ENCODE data around the gene C17orf67. TPM values are rescaled to one million over a fixed set of nuclear protein-coding genes. Genes with fewer than 3 reads are reported as not detected.

Gene C17orf67
- total and polyA plus RNA-seq, 9 of the 15 experiments (the other 6 are each of a cell fraction or from before 2014, with no cell fraction given), result 0.07 to 1.7 (median 0.59) TPM

DNA sequence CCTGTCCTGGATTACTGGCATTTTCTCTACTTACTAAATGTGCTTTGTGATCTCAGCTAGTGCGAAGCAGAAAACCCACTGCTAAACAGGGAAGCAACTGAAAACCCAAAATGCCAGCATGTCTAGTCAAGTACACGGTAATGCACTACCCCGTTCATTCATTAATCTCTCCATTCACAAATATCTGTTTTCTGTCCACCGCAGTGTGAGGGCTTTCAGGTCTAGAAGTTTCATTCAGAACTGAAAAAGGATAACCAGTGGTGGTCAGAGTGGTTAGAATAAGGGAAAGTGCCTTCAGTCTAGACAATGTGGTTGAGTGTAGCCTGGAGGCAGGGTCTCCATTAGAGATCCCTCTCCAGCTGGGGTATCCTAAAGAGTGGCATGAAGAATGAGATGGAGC, 68.3 kb downstream of the C17orf67 start:
- no TSS peak for BruUV-seq (replicated peaks)
- no peak overlapping the region for H3K4me3 ChIP-seq
- no peaks in the 10 kb centered on the region for H3K9me1 ChIP-seq (ENCODE audit: control insufficient read depth, insufficient read depth, low read length)
- no peaks in the 10 kb centered on the region for H3K79me2 ChIP-seq (ENCODE audit: control insufficient read depth, insufficient read depth, low read length)
- no peak overlapping the region for H3K27ac ChIP-seq (ENCODE audit: extremely low read depth, low read depth, low read length)
- no peaks in the 10 kb centered on the region for H3K4me1 ChIP-seq (replicated peaks in 1 of 2; ENCODE audit: control insufficient read depth in 2 of 2, insufficient read depth in 2 of 2, low read length in 2 of 2)
- TF ChIP-seq PML (IDR thresholded peaks at IDR 0.05; ENCODE audit: low read length) (no peak), ZNF586 (CRISPR knock-in tag; conservative IDR thresholded peaks at IDR 0.05) (no peak), ELK1 (CRISPR knock-in tag; IDR thresholded peaks at IDR 0.05) (no peak)
- intact Hi-C loops (cut with micrococcal nuclease), result no loop called here
- ChIA-PET POLR2A (no interaction called here), CTCF (ENCODE audit: low intra/inter-chr PET ratio) (no interaction called here)
- no peaks in the 10 kb centered on the region for H3K9me3 ChIP-seq (replicated peaks; ENCODE audit: control insufficient read depth, insufficient read depth, low read depth, low read length)
- no peak for ATAC-seq
- H3K36me3 ChIP-seq (ENCODE audit: control insufficient read depth, insufficient read depth, low read length), result no peaks in the 10 kb centered on the region
- H3K9ac ChIP-seq (ENCODE audit: insufficient read depth in 1 of 2, low read depth in 2 of 2, low read length in 2 of 2), result no peak overlapping the region
- no peak for FAIRE-seq
- peaks cover 9 to 43% of the 10 kb centered on the region in 2 experiments; a peak in 4 of 5 replicates for H3K27me3 ChIP-seq (ENCODE audit: control insufficient read depth in 2 of 2, insufficient read depth in 2 of 2, low read length in 2 of 2)
- H2AFZ ChIP-seq (ENCODE audit: low read depth, low read length), result no peak overlapping the region
- no peaks in the 10 kb centered on the region; the same call in 1 of the 2 replicates for H4K20me1 ChIP-seq (replicated peaks; ENCODE audit: control insufficient read depth, insufficient read depth, low read length)
- DNase-seq (ENCODE audit: extremely low read depth in 1 of 4, low spot score in 3 of 4), result no peak
- H3K4me2 ChIP-seq (ENCODE audit: insufficient read depth, low read length), result no peak overlapping the region
- in situ Hi-C loops (cut with MboI), result no loop called here
- 0% methylated on average over 4 of the region's 4 CpGs for WGBS (ENCODE audit: insufficient coverage, low coverage, missing lambda C conversion rate)

DNA sequence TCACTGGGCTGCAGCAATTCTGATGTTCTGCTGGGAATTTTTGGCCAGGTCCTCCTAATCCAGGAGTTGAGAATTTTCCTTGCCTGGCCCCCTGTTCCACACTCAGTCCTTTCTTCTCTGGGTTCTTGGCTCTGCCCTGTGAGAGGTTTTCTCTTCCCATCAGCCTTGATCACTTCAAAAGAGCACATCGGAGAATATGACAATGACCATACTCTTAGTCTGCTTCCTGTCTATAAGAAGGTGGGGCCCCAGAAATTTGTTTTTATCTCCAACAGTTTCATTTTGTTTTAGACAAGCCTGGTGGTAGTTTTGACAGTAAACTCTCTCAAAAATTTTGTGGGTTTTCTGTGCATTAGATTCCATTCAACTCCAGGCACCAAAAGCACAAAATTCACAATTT, 70.7 kb downstream of the C17orf67 start:
- Histone ChIP-seq H3K36me3 (ENCODE audit: control insufficient read depth, insufficient read depth, low read length) (no peaks in the 10 kb centered on the region), H2AFZ (ENCODE audit: low read depth, low read length) (no peak overlapping the region), H3K4me3 (no peak overlapping the region), H3K4me1 (replicated peaks in 1 of 2; ENCODE audit: control insufficient read depth in 2 of 2, insufficient read depth in 2 of 2, low read length in 2 of 2) (no peaks in the 10 kb centered on the region), H3K9ac (ENCODE audit: insufficient read depth in 1 of 2, low read depth in 2 of 2, low read length in 2 of 2) (no peak overlapping the region), H3K27ac (ENCODE audit: extremely low read depth, low read depth, low read length) (no peak overlapping the region), H3K79me2 (ENCODE audit: control insufficient read depth, insufficient read depth, low read length) (no peaks in the 10 kb centered on the region), H3K4me2 (ENCODE audit: insufficient read depth, low read length) (no peak overlapping the region), H4K20me1 (replicated peaks; ENCODE audit: control insufficient read depth, insufficient read depth, low read length) (no peaks in the 10 kb centered on the region; the same call in 1 of the 2 replicates), H3K9me1 (ENCODE audit: control insufficient read depth, insufficient read depth, low read length) (no peaks in the 10 kb centered on the region), H3K27me3 (ENCODE audit: control insufficient read depth in 2 of 2, insufficient read depth in 2 of 2, low read length in 2 of 2) (peaks cover 7 to 29% of the 10 kb centered on the region in 2 experiments; a peak in 4 of 5 replicates), H3K9me3 (replicated peaks; ENCODE audit: control insufficient read depth, insufficient read depth, low read depth, low read length) (no peaks in the 10 kb centered on the region)
- FAIRE-seq, result no peak
- in situ Hi-C loops (cut with MboI), result no loop called here
- intact Hi-C loops (cut with micrococcal nuclease), result no loop called here
- 0% methylated on average over 1 of the region's 1 CpG for WGBS (ENCODE audit: insufficient coverage, low coverage, missing lambda C conversion rate)
- no peak for DNase-seq (ENCODE audit: extremely low read depth in 1 of 4, low spot score in 3 of 4)
- TF ChIP-seq U2AF2 (optimal IDR thresholded peaks at IDR 0.05; ENCODE audit: low read depth, low read length), result no peak
- POLR2A ChIA-PET, result interaction anchor here (0.6 kb wide), 1 partner anchor 10 kb away, joined by 3 read pairs; no protein-coding TSS in a partner anchor
- CTCF ChIA-PET (ENCODE audit: low intra/inter-chr PET ratio), result no interaction called here
- no peak for ATAC-seq
- no TSS peak for BruUV-seq (replicated peaks)

Data from K562 (cell line).